Mesothelial cell of epicardium (in vitro differentiated cells): ENCODE results near the gene JOSD2. TPM values are rescaled to one million over a fixed set of nuclear protein-coding genes. Genes with fewer than 3 reads are reported as not detected.
A peak's percentile ranks its signal among the peaks of the same experiment; 100 is the strongest.

Source experiments
- DNase-seq, 2 experiments: peaks; one replicate each; pipeline ENCODE4 v3.0.0; 2021; ENCODE audit warnings: low spot score in 2 of 2; ENCODE audit not compliant: unreplicated experiment in 2 of 2
- H3K27ac Mint-ChIP-seq: 2 replicates; pipeline ENCODE4 v1.8.0; 2021; ENCODE audit warnings: mixed read lengths
- H3K27me3 Mint-ChIP-seq: 2 replicates; pipeline ENCODE4 v1.8.0; 2021; ENCODE audit warnings: low read depth, mixed read lengths
- H3K36me3 Mint-ChIP-seq: 2 replicates; pipeline ENCODE4 v1.8.0; 2021; ENCODE audit warnings: mixed read lengths
- H3K4me1 Mint-ChIP-seq: 2 replicates; pipeline ENCODE4 v1.8.0; 2021; ENCODE audit warnings: mixed read lengths
- H3K4me3 Mint-ChIP-seq: 2 replicates; pipeline ENCODE4 v1.8.0; 2021; ENCODE audit warnings: mild to moderate bottlenecking, moderate library complexity, mixed read lengths
- H3K9me3 Mint-ChIP-seq: 2 replicates; pipeline ENCODE4 v1.8.0; 2021; ENCODE audit warnings: mixed read lengths
- CTCF ChIP-seq: fragments of 200-600 bp; sonication (generic); IDR thresholded peaks from one replicate; pipeline ENCODE4 v1.5.0; 2021; ENCODE audit warnings: antibody characterized with exemption; ENCODE audit not compliant: unreplicated experiment
- total RNA-seq: library from RNA; stranded (reverse); gene quantifications from 3 replicates; pipeline ENCODE4 v1.2.1, GENCODE V29; 2021

JOSD2 gene
- total RNA-seq, 1 donor from 2014 or later, result 17.5 TPM

GRCh38 chr19:50481351-50482149 lies 29.4 kb downstream of the JOSD2 start:
- Mint-ChIP-seq H3K9me3 (peaks cover 6% of the 10 kb centered on the region), H3K4me1 (peaks cover 13% of the 10 kb centered on the region), H3K36me3 (peaks cover 32% of the 10 kb centered on the region), H3K27me3 (no peaks in the 10 kb centered on the region), H3K27ac (no peak overlapping the region), H3K4me3 (no peak overlapping the region)
- no peak for DNase-seq
- no peak for TF ChIP-seq CTCF

GRCh38 chr19:50480281-50481111 lies 30.5 kb downstream of the JOSD2 start:
- peaks cover 16% of the 10 kb centered on the region for H3K4me1 Mint-ChIP-seq
- no peaks in the 10 kb centered on the region for H3K27me3 Mint-ChIP-seq
- no peak overlapping the region for H3K27ac Mint-ChIP-seq
- TF ChIP-seq CTCF, result no peak
- peaks cover 6% of the 10 kb centered on the region for H3K9me3 Mint-ChIP-seq
- H3K36me3 Mint-ChIP-seq, result peaks cover 30% of the 10 kb centered on the region
- no peak for DNase-seq
- H3K4me3 Mint-ChIP-seq, result no peak overlapping the region

- Mint-ChIP-seq H3K27me3 (no peaks in the 10 kb centered on the region), H3K36me3 (peaks cover 28% of the 10 kb centered on the region), H3K4me1 (peaks cover 16% of the 10 kb centered on the region), H3K9me3 (peaks cover 6% of the 10 kb centered on the region), H3K27ac (no peak overlapping the region), H3K4me3 (no peak overlapping the region)
- no peak for DNase-seq
- no peak for TF ChIP-seq CTCF
Measured at GRCh38 chr19:50479761-50480251, 31.2 kb downstream of the JOSD2 start.

GRCh38 chr19:50478901-50479715 lies 31.9 kb downstream of the JOSD2 start:
- TF ChIP-seq CTCF, result peak; percentile 9
- Mint-ChIP-seq H3K4me3 (no peak overlapping the region), H3K27me3 (no peaks in the 10 kb centered on the region), H3K36me3 (peaks cover 28% of the 10 kb centered on the region), H3K4me1 (peaks cover 16% of the 10 kb centered on the region), H3K9me3 (peaks cover 6% of the 10 kb centered on the region), H3K27ac (no peak overlapping the region)
- no peak for DNase-seq
